Measurements from ENCODE around the gene CMTM6.

DNA sequence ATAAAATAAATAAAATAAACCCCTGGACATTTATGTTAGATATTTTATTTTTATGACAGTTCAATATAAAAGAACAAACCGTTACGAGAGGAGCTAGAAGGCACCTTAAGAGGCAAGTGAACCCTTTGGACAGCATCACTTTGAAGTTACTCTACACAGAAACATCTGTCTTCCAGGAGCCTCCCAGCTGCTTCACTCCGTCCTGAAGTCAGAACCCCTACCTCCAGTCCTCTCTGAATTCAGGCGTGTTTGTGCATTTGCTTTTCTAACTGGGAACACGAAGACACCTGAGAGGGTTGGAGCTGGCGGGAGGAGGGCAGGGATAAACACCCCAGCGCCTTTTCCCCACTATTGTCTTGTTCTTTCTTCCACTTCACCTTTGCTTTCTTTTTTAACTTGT, 64.8 kb downstream of the CMTM6 start:
- TF ChIP-seq, protein P1, sequence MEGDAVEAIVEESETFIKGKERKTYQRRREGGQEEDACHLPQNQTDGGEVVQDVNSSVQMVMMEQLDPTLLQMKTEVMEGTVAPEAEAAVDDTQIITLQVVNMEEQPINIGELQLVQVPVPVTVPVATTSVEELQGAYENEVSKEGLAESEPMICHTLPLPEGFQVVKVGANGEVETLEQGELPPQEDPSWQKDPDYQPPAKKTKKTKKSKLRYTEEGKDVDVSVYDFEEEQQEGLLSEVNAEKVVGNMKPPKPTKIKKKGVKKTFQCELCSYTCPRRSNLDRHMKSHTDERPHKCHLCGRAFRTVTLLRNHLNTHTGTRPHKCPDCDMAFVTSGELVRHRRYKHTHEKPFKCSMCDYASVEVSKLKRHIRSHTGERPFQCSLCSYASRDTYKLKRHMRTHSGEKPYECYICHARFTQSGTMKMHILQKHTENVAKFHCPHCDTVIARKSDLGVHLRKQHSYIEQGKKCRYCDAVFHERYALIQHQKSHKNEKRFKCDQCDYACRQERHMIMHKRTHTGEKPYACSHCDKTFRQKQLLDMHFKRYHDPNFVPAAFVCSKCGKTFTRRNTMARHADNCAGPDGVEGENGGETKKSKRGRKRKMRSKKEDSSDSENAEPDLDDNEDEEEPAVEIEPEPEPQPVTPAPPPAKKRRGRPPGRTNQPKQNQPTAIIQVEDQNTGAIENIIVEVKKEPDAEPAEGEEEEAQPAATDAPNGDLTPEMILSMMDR (IDR thresholded peaks at IDR 0.05; ENCODE audit: low read depth, low read length, poor library complexity, severe bottlenecking), result no peak
- TF ChIP-seq EZH2phosphoT487 (IDR thresholded peaks at IDR 0.05; ENCODE audit: borderline replicate concordance, low read length), result no peak

All from DOHH2 (cell line).